H1 (cell line): Measurements from ENCODE around the gene FRMPD2. TPM values are rescaled to one million over a fixed set of nuclear protein-coding genes. Genes with fewer than 3 reads are reported as not detected.

ENCODE experiments used
- SIX5 ChIP-seq: IDR thresholded peaks from 2 replicates; pipeline ENCODE4 v1.6.1; 2011; ENCODE audit warnings: mild to moderate bottlenecking, low read depth, low read length
- polyA plus RNA-seq, 7 experiments: library from polyadenylated mRNA; depleted of rRNA in 3 of 7; stranded (reverse) in 5 of 7; unstranded in 2 of 7; fragments of >200 nt in 5 of 7; fragments of 200-250 nt in 2 of 7; gene quantifications; 1 replicate in 5 of 7; 2 replicates in 1 of 7; 4 replicates in 1 of 7; pipeline versions ENCODE4 v1.2.1 to v1.2.3, GENCODE V29; 2011 to 2013; ENCODE audit warnings: missing spikeins in 2 of 7, mixed read lengths in 2 of 7
- total RNA-seq: library from RNA; stranded (reverse); fragmentation: NEBNext Ultra II Directional; extraction: Animal tissue kit (Norgen Biotek cat#: 25700); gene quantifications from 2 replicates; pipeline ENCODE4 v1.2.1, GENCODE V29; 2021

Gene FRMPD2
- total and polyA plus RNA-seq, 2 of the 8 experiments (the other 6 are each of a cell fraction or from before 2014, with no cell fraction given): 0.07 to 0.47 TPM

DNA sequence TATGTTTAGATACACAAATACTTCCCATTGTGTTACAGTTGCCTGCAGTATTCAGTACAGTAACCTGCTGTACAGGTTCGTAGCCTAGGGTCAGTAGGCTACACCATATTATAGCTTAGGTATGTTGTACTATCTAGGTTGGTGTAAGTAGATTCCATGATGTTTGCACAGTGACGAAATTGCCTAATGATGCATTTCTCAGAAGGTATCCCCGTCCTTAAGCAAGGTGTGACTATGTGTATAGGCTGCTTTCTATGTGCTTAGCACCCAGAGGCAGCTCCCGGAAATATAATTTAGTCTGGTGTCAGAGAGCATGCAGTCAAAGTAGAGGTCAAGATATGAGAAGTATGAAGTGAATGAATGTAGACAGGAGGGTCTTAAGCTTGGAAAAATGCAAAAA lies 41.7 kb upstream of the FRMPD2 start (continued):
- no peak for TF ChIP-seq SIX5
